CD4-positive, alpha-beta T cell (primary cell): ENCODE results near the gene KRTAP5-5. TPM values are rescaled to one million over a fixed set of nuclear protein-coding genes. Genes with fewer than 3 reads are reported as not detected.

Source experiments
- ATAC-seq: fragments of 200-7000 bp; cut with Tn5 transposase; one replicate; pipeline ENCODE4 v1.10.0; 2022; ENCODE audit warnings: mild to moderate bottlenecking; ENCODE audit not compliant: poor library complexity
- CTCF ChIA-PET: fragments of 350-600 bp; sonication (Branson Sonifier 250); formaldehyde crosslinking; loops from one replicate; lab custom pipeline; 2021; ENCODE audit warnings: antibody characterized with exemption, inconsistent platforms; lab: Charles Lee
- POLR2A ChIA-PET: fragments of 350-600 bp; sonication (Branson Sonifier 250); formaldehyde crosslinking; loops from one replicate; lab custom pipeline; 2021; ENCODE audit warnings: antibody characterized with exemption, inconsistent platforms; lab: Charles Lee
- DNase-seq, 14 experiments: peaks; one replicate each; pipeline ENCODE4 v3.0.0-alpha.2; 2013 to 2020; ENCODE audit warnings: mixed read lengths in 2 of 14
- H3K27ac ChIP-seq, 2 donors: one replicate each; pipeline versions ENCODE4 v1.5.1 to v1.7.0; 2013; ENCODE audit warnings: low read length in 2 of 2, low read depth in 1 of 2, mild to moderate bottlenecking in 1 of 2
- H3K27me3 ChIP-seq, 2 experiments: 1 replicate in 1 of 2; 2 replicates in 1 of 2; pipeline versions ENCODE4 v1.6.1 to v1.7.0; 2013; ENCODE audit warnings: low read length in 2 of 2, control low read depth in 1 of 2, mild to moderate bottlenecking in 1 of 2, moderate library complexity in 1 of 2; ENCODE audit not compliant: insufficient read depth in 2 of 2, control insufficient read depth in 1 of 2
- H3K36me3 ChIP-seq: one replicate; pipeline ENCODE4 v1.6.1; 2013; ENCODE audit warnings: low read length, control low read depth; ENCODE audit not compliant: insufficient read depth
- H3K4me1 ChIP-seq: one replicate; pipeline ENCODE4 v1.6.1; 2013; ENCODE audit warnings: low read length, control low read depth; ENCODE audit not compliant: insufficient read depth
- H3K4me3 ChIP-seq: one replicate; pipeline ENCODE4 v1.5.1; 2013; ENCODE audit warnings: mild to moderate bottlenecking, low read length, moderate library complexity
- H3K9me3 ChIP-seq, 2 experiments: 1 replicate in 1 of 2; 2 replicates in 1 of 2; pipeline versions ENCODE4 v1.6.1 to v1.7.0; 2013; ENCODE audit warnings: low read length in 2 of 2, mild to moderate bottlenecking in 2 of 2, control low read depth in 1 of 2, moderate library complexity in 1 of 2; ENCODE audit not compliant: control insufficient read depth in 1 of 2, insufficient read depth in 1 of 2
- H3K27ac Mint-ChIP-seq: one replicate; pipeline ENCODE4 v1.8.0; 2020; ENCODE audit warnings: mixed read lengths
- H3K27me3 Mint-ChIP-seq: one replicate; pipeline ENCODE4 v1.8.0; 2021; ENCODE audit warnings: mixed read lengths
- H3K36me3 Mint-ChIP-seq: one replicate; pipeline ENCODE4 v1.8.0; 2021; ENCODE audit warnings: low read depth, mixed read lengths
- H3K4me1 Mint-ChIP-seq: one replicate; pipeline ENCODE4 v1.8.0; 2021; ENCODE audit warnings: low read depth, mixed read lengths
- H3K4me3 Mint-ChIP-seq: one replicate; pipeline ENCODE4 v1.8.0; 2020; ENCODE audit warnings: mild to moderate bottlenecking, mixed read lengths
- H3K9me3 Mint-ChIP-seq: one replicate; pipeline ENCODE4 v1.8.0; 2020; ENCODE audit warnings: mixed read lengths
- intact Hi-C, 2 experiments: fragments of 100-400 bp; cut with DNase I in 1 of 2; cut with micrococcal nuclease in 1 of 2; formaldehyde crosslinking; loops; one replicate each; pipeline versions ENCODE4 v1.15.1 to v1.9.0; 2023 to 2025; cut with DNase I, micrococcal nuclease
- total RNA-seq, 174 experiments: library from RNA in 2 of 174; stranded (reverse) in 2 of 174; gene quantifications; one replicate each; pipeline ENCODE4 v1.2.3 and lab custom pipeline; 2021 to 2026
- TF ChIP-seq, protein P1 (sequence below): fragments of 200-600 bp; IDR thresholded peaks from one replicate; pipeline ENCODE4 v1.8.0; 2022; ENCODE audit warnings: antibody characterized with exemption, mild to moderate bottlenecking

The KRTAP5-5 gene
- total RNA-seq, 2 experiments from 2014 or later: not detected

DNA sequence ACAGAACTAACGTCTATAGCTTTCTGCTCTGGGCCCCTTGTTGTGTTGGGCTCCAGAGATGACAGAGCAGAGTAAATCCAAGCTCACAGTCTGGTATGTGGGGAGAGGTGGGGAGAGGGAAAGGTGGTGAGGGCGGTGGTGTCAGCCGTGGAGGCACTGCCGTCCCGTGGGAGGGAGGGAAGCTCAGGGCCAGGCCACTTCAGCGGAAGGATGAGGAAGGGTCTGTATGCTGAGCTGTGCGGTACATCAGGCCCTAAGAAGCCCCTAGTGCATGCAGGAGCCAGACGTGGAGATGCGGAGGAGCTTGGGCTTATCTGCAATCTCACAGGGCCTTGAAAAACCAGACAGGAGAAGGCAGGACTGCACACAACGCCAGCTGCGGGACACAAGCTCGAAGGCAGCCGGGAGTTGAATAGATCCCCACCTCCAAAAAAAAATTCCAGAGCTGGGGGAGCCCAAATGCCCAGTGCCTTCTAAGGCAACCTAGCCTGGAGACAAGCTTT is 1.5 kb downstream of the KRTAP5-5 start:
- no peaks in the 10 kb centered on the region for H3K36me3 Mint-ChIP-seq
- TF ChIP-seq, protein P1, sequence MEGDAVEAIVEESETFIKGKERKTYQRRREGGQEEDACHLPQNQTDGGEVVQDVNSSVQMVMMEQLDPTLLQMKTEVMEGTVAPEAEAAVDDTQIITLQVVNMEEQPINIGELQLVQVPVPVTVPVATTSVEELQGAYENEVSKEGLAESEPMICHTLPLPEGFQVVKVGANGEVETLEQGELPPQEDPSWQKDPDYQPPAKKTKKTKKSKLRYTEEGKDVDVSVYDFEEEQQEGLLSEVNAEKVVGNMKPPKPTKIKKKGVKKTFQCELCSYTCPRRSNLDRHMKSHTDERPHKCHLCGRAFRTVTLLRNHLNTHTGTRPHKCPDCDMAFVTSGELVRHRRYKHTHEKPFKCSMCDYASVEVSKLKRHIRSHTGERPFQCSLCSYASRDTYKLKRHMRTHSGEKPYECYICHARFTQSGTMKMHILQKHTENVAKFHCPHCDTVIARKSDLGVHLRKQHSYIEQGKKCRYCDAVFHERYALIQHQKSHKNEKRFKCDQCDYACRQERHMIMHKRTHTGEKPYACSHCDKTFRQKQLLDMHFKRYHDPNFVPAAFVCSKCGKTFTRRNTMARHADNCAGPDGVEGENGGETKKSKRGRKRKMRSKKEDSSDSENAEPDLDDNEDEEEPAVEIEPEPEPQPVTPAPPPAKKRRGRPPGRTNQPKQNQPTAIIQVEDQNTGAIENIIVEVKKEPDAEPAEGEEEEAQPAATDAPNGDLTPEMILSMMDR: no peak
- no peaks in the 10 kb centered on the region for H3K9me3 Mint-ChIP-seq
- no peak for DNase-seq
- Histone ChIP-seq H3K4me1 (peaks cover 10% of the 10 kb centered on the region), H3K4me3 (no peak overlapping the region), H3K27me3 (peaks cover 12 to 17% of the 10 kb centered on the region in 2 experiments), H3K9me3 (no peaks in the 10 kb centered on the region), H3K36me3 (no peaks in the 10 kb centered on the region), H3K27ac (no peak overlapping the region)
- intact Hi-C loops: no loop called here
- H3K27ac Mint-ChIP-seq: no peak overlapping the region
- H3K27me3 Mint-ChIP-seq: peaks cover 52% of the 10 kb centered on the region
- no peak for ATAC-seq
- POLR2A ChIA-PET: interaction anchor here (0.5 kb wide), 1 partner anchor 42 kb away, joined by 3 read pairs; no protein-coding TSS in a partner anchor
- no peak overlapping the region for H3K4me3 Mint-ChIP-seq
- H3K4me1 Mint-ChIP-seq: peaks cover 10% of the 10 kb centered on the region
- CTCF ChIA-PET: interaction anchor here (2.1 kb wide), 1 partner anchor 22 kb away, joined by 5 read pairs; no protein-coding TSS in a partner anchor

DNA sequence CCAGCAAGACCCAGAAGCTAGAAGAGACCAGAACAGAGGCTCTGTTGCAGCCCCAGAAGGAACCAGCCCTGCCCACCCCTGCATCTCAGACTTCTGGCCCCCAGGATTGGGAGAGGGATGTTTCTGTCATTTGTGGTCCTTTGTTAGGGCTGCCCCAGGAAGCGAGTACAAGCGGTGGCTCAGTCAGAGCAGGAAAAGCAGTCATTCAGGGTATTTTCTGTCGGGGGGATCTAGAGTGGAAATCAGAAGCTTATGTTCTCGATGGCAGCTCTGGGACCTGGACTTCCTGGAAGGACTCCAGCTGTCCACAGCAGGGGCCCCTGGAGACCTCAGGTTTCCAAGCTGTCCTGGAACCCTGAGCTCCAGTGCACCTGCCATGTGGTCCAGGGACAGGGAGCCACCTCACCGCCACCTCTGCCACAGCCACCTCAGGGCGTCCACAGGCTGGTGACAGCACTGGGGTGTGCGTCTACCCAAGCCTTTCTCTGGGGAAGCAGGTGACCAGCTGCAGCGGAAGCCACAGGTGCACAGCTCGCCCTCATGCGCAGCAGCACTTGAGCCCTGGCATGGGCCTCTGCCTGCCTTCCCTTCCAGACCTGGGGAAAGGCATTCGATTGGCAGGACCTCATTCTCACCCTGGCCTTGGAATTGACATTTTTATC is 2.6 kb downstream of the KRTAP5-5 start:
- no peaks in the 10 kb centered on the region for H3K9me3 Mint-ChIP-seq
- ChIA-PET POLR2A (no interaction called here), CTCF (interaction anchor here (2.1 kb wide), 1 partner anchor 20 kb away, joined by 5 read pairs; no protein-coding TSS in a partner anchor)
- peaks cover 10% of the 10 kb centered on the region for H3K4me1 Mint-ChIP-seq
- no peak overlapping the region for H3K4me3 ChIP-seq
- ATAC-seq (no peak), DNase-seq (no peak)
- H3K36me3 Mint-ChIP-seq: no peaks in the 10 kb centered on the region
- no peak overlapping the region for H3K27ac Mint-ChIP-seq
- no peaks in the 10 kb centered on the region for H3K36me3 ChIP-seq
- intact Hi-C loops: no loop called here
- no peaks in the 10 kb centered on the region for H3K9me3 ChIP-seq
- peaks cover 10% of the 10 kb centered on the region for H3K4me1 ChIP-seq
- TF ChIP-seq, protein P1: no peak
- peaks cover 50% of the 10 kb centered on the region for H3K27me3 Mint-ChIP-seq
- no peak overlapping the region for H3K4me3 Mint-ChIP-seq
- peaks cover 12 to 17% of the 10 kb centered on the region in 2 experiments for H3K27me3 ChIP-seq
- H3K27ac ChIP-seq: no peak overlapping the region

DNA sequence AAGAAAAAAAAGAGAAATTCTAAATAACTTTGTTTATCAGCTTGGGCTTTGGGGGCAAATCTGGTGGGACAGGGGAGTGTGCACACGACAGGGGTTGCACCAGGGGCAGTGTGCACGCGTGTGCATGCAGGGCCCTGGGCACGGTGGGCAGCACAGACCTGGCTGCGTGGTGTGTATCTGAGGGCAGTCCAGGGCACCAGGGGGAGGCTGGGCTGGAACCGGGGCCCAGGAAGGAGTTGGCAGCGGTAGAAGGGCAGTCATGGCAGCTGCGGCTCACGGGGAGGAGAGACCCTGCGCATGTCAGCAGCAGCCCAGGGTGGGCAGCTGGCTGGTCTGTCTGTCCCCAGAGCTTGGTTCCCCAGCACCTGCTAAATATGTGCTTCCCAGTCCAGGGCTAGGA is 4.3 kb downstream of the KRTAP5-5 start:
- H3K36me3 ChIP-seq: no peaks in the 10 kb centered on the region
- peaks cover 12 to 17% of the 10 kb centered on the region in 2 experiments for H3K27me3 ChIP-seq
- H3K9me3 Mint-ChIP-seq: no peaks in the 10 kb centered on the region
- H3K9me3 ChIP-seq: no peaks in the 10 kb centered on the region
- no peak for ATAC-seq
- TF ChIP-seq, protein P1: no peak
- no peak overlapping the region for H3K4me3 Mint-ChIP-seq
- POLR2A ChIA-PET: no interaction called here
- DNase-seq: no peak
- H3K4me1 ChIP-seq: peaks cover 5% of the 10 kb centered on the region
- intact Hi-C loops: no loop called here
- no peak overlapping the region for H3K27ac Mint-ChIP-seq
- H3K4me1 Mint-ChIP-seq: peaks cover 9% of the 10 kb centered on the region
- H3K4me3 ChIP-seq: no peak overlapping the region
- H3K27ac ChIP-seq: no peak overlapping the region
- peaks cover 46% of the 10 kb centered on the region for H3K27me3 Mint-ChIP-seq
- CTCF ChIA-PET: no interaction called here
- H3K36me3 Mint-ChIP-seq: no peaks in the 10 kb centered on the region
